Measurements from ENCODE around the gene PMPCA. TPM values are rescaled to one million over a fixed set of nuclear protein-coding genes. Genes with fewer than 3 reads are reported as not detected.

PMPCA gene
- total and polyA plus RNA-seq, 2 of the 13 experiments (the other 11 are each of a cell fraction or from before 2014, with no cell fraction given) = 70.2 to 88.4 TPM

- no peak for TF ChIP-seq MEIS1 (CRISPR knock-in tag; IDR thresholded peaks at IDR 0.05; ENCODE audit: borderline replicate concordance)
- TF ChIP-seq ZFP62 (CRISPR knock-in tag; IDR thresholded peaks at IDR 0.05) = no peak
- no peak for TF ChIP-seq MAF1 (CRISPR knock-in tag; IDR thresholded peaks at IDR 0.05; ENCODE audit: borderline replicate concordance)
- no peak for TF ChIP-seq KIAA2018 (CRISPR knock-in tag; IDR thresholded peaks at IDR 0.05; ENCODE audit: borderline replicate concordance)
- TF ChIP-seq ZNF687 (CRISPR knock-in tag; IDR thresholded peaks at IDR 0.05) = peak; percentile 56
- no peak for TF ChIP-seq ATF7 (IDR thresholded peaks at IDR 0.05)
- no peak for TF ChIP-seq ATF7 (CRISPR knock-in tag; IDR thresholded peaks at IDR 0.05)
- no peak for TF ChIP-seq ZNF704 (CRISPR knock-in tag; IDR thresholded peaks at IDR 0.05; ENCODE audit: borderline replicate concordance)
- TF ChIP-seq RARA (CRISPR knock-in tag; IDR thresholded peaks at IDR 0.05) = no peak
- no peak for TF ChIP-seq ZNF629 (CRISPR knock-in tag; conservative IDR thresholded peaks at IDR 0.05)
- no peak for TF ChIP-seq MYNN (CRISPR knock-in tag; IDR thresholded peaks at IDR 0.05; ENCODE audit: low read depth)
- TF ChIP-seq TBP (CRISPR knock-in tag; IDR thresholded peaks at IDR 0.05) = no peak
- 0 out of 2 replicates have a peak, but pooled peaks have one; percentile 52 for TF ChIP-seq ZNF546 (CRISPR knock-in tag; conservative IDR thresholded peaks at IDR 0.05)
- 0 out of 2 replicates have a peak, but pooled peaks have one; percentile 12 for TF ChIP-seq MIXL1 (CRISPR knock-in tag; IDR thresholded peaks at IDR 0.05)
- TF ChIP-seq ZNF709 (CRISPR knock-in tag; IDR thresholded peaks at IDR 0.05) = no peak
- TF ChIP-seq KAT2B (IDR thresholded peaks at IDR 0.05; ENCODE audit: borderline replicate concordance, low read depth, low read length) = no peak
These were observed 28.4 kb downstream of the PMPCA start (continued) for GRCh38 chr9:136438548-136439480.

Measured in HepG2 (cell line).